Activated CD4-positive, alpha-beta T cell treated with anti-CD3 and anti-CD28 coated beads, Interleukin-2, Interleukin-4, amounts not matched to agents 100 ng/mL and 50 ng/mL, durations not matched to agents 16 hours and 8 hours (primary cell): ENCODE results near the gene PDE6C.
"Not testable (repeated sequence)": the region's sequence is repeated elsewhere in the genome, so short reads cannot be mapped to it uniquely, and the experiment has no call there.

Experiments
- DNase-seq: peaks from one replicate; pipeline ENCODE4 v3.0.0-alpha.2; 2020; ENCODE audit warnings: low spot score

PDE6C gene

DNA sequence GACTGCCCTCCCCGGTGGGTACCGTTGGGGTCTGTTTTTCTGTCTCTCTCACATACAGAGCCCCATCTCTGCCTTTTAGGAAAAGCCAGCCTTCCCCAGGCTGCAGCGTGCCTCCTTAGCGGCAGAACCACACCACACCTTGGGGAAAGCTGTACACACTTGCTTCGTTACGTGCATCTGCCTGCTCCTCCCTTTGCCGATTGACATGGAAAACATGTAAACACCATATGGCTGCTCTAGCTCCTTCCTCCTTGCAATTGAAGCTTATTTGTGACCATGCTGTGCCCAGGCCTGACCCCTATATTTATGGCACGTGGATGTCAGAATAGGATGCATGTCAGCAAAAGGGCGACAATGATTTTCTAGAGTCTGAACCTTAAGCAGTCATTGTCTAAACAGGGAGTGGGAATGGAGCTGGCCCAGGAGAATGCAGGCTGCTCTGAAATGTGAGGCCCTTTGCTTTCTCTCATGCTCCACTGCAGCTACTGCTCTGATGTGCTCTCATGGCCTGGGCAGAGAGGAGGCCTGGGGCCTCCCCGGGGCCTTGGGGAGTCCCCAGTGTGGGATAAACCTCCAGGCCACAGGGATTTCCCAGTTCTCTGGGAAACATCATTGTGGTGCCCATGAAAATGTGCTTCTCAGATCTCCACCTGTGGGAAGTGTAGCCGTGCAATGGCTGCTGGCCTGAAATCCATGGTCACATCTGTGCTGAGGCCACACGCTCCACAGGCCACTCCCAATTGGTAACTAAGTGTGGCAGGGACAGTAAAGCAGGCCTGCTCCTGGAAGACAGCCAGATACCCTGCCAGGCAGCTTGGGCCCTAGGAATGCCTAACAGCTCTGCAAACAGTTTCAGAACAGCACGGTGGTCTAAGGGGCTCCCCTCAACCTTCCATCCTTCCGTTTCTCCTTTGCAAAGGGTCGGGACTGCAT, 18.6 kb downstream of the PDE6C start:
- no peak for DNase-seq

DNA sequence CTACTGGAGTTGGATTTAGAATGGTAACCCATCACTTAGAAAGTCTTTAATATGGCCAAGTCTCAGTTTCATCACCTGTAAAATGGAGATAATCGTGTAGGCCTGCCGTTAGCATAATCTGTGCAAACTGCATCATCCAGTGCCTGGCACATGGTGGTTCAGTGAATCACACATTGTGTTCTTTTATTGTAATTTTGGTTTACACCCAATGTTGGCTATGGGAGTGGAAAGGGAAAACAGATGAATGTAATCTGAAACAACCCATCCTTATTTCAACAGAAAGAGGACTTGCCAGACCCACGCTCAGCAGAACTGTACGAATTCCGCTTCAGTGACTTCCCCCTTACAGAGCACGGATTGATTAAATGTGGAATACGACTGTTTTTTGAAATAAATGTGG, 27.5 kb downstream of the PDE6C start:
- DNase-seq, result no peak

DNA sequence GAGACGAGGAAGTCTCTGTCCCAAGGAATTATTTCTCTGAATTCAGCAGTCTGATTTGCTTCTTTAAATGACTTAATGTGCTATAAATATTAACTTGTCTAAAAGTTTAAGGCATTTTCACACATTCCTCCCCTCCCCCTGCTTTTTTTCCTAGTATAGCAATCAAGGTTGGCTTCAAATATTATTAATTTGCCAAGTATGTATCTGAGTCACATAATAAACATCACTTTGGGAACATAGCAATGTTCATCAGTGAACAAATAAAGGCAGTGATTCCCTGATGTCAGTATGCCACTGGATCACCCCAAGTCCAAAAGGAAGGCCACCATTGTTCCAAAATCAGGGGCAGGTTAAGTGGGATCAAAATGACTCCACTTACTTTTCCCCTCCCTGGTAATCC, 40.5 kb downstream of the PDE6C start:
- DNase-seq, result no peak

DNA sequence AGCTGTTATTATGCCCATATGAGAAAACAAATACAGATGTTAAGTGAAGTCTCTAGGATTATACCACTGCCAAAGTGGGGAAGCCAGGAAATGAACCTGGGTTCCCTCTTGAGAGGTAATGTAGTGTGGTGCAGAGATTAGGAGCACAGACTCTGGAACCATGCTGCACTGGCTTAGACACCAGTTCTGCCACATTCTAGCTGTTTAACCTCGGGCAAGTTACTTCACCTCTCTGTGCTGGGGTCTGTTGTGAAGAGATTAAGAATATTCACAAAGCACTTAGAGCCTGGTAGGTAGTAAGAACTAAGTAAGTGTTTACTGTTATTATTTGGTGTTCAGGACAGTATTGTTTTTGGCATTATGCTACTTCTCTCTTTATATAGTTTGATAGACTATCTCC, 41.9 kb downstream of the PDE6C start:
- no peak for DNase-seq

DNA sequence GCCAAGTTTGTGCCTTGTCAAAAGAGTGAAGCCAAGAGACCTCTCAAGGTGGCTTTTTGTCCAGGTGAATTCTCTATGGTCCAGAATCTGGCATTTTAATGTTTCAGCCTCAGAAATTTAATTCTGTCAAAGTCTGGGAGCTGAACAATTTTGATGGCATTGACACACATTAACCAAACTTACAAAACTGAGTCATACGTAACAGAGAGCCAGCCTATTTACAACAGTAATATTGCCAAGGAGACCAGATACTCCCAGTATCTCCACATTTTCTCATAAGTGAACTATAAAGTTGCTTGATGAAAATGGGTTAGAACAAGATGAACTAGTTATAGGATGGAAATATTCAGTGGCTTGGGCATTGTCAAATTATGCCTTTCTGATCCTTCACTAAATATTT, 43.8 kb downstream of the PDE6C start:
- no peak for DNase-seq

DNA sequence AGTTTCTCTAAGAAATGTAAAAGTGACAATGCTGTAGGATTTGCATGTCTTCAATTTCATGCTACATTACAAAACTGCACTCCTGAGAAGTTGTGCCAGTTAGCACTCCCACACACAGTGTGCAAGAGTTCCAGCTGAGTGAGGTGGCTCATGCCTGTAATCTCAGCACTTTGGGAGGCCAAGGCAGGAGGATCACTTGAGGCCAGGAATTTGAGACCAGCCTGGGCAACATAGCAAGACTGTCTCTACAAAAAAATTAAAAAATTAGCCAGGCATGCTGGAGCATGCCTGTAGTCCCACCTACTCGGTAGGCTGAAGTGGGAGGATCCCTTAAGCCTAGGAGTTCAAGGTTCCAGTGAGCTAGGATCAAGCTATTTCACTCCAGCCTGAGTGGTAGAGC, 45.4 kb downstream of the PDE6C start:
- no peak for DNase-seq

DNA sequence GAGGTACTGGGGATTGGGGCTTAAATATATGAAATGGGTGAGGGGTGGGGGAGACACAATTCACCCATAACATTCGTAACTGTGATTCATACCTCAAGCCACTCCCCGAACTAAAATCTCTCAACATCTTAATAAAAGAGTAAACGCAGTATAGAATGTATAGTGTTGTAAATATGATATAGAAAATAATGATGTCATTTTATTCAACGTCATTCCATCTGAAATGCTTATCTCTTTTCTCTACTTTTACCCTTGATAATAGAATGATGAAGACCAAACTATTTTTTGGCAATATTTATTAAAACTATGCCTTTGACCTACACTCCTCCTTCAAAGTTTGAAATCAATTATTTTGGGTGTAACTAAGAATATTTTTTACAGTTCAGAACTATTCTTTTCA, 53.7 kb downstream of the PDE6C start:
- DNase-seq, result no peak

DNA sequence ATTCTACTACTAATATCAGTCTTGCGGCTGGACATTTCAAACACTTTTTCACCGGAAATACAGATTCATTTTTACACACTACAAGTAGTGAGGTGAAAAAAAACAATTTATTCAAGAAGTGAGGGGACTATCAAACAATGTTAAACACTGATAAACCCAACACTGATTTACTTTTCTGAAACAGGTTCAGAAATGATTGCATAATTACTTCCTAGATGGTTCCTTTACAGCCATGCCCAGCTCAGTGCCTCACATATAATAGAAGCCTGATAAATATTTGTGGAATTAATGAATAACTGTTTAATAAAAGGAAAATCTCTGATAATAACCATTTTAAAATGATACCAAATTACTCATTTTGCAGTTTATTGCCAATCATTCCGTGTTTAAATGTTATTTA, 55.5 kb downstream of the PDE6C start:
- no peak for DNase-seq

DNA sequence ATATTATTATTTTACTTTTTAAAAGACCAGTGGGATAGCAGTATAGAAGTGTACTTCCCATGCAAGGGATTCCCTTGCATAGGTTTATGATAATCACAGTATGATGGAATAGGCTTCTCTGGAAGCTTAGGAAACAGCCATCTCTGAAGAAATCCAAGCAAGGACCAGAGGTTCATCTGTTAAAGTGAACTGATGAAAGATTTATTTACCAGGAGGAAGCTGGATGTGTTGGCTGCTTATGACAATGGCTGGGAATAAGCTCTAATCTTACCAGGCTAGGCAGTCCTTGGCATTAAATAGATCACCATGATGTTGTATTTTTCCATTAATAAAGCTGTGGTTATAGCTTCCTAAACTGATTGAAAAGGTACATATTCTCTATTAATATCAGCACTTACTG, 58.0 kb downstream of the PDE6C start:
- DNase-seq, result no peak

DNA sequence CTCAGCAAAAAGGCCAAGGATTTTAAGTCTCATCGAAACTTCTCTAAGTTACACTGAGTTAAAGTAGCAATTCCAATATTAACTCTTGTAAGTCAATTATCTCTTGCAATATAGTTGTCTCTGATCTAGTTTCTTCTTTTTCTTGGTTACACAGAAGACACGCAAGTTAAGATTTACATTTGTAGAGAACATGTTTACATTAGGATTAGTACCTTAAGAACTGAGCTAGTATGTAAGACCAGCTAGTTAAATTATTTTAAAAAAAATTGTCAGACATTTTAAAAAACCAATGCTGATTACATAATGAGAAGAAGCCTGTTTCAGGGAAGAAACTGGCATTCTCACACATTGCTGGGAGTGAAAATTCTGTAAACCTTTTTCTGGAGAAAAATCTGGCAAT, 58.7 kb downstream of the PDE6C start:
- no peak for DNase-seq

DNA sequence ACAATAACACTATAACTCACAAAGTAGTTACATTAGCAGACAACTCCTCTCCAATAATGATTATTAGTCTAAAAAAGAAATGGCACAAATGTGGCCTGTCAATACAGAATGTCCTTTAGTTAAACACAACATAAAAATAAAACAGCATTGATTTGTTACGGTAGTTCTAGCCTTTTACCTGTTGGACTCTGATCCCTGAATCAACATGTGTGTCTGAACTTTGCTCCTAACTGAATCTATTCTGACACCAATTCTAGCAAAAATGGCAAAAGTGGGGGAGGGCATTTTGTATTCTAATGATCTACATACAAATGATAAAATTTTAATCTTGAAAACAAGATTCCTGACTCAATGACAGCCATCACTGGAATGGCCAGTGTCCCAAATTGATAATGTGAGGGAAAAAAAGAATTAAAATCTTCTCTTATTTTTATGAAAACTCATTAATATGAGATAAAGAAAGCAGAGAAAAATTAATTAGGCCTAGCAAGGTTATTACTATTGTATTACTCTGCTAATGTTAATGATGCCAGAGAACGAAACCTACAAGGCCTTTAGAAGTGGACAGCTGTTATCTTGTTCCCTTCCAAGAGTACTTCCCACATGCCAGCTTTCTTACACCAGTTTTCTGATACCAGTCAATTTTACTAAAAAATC, 59.8 kb downstream of the PDE6C start:
- no peak for DNase-seq

DNA sequence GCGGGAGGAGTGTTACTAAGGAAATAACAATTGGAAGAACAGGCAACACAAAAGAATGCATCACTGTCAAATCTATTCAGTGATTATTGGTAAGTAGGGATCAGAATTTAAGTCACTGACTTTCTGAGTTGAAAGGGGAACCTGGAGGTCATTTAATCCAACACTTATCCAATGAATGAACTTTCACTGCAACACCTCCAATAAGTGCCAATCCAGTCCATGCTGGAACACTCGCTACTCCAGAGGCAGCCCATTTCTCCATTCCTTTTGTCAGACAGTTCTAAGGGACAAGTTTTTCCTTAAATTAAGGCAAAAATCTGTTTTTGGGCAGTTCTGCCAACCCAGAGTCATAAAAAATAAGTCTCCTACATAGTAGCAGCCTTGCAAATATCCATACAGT, 60.6 kb downstream of the PDE6C start:
- no peak for DNase-seq

DNA sequence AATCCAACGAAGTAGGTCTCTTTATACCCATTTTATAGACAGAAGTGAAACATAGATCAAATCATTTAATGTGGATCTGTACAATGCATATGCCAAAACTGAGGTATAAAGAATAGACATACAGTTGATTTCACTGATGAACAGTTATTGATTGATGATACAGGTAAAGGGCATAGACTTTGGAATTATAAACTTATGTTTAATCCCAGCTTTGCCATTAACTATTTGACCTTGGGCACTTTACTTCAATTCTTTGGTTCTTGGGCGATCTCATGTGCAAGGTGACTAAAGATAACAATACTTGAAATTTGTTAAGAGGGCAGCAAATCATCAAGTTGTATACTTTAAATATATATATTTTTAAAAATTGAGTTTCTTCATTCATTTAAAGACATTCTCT, 61.5 kb downstream of the PDE6C start:
- DNase-seq, result no peak

DNA sequence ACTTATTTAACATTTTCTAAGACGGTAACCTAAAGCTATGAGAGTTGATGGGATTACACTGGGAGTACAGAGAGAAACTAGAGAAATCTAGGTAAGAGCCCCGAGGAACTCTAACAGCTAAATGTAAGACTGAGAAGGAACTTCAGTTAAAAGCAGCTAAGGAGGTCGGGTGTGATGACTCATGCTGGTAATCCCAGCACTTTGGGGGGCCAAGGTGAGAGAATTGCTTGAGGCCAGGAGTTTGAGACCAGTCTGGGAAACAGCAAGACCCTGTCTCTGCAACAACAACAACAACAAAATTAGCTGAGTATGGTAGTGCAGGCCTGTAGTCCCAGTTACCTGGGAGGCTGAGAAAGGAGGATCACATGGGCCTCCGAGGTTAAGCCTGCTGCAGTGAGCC, 66.0 kb downstream of the PDE6C start:
- no peak for DNase-seq

DNA sequence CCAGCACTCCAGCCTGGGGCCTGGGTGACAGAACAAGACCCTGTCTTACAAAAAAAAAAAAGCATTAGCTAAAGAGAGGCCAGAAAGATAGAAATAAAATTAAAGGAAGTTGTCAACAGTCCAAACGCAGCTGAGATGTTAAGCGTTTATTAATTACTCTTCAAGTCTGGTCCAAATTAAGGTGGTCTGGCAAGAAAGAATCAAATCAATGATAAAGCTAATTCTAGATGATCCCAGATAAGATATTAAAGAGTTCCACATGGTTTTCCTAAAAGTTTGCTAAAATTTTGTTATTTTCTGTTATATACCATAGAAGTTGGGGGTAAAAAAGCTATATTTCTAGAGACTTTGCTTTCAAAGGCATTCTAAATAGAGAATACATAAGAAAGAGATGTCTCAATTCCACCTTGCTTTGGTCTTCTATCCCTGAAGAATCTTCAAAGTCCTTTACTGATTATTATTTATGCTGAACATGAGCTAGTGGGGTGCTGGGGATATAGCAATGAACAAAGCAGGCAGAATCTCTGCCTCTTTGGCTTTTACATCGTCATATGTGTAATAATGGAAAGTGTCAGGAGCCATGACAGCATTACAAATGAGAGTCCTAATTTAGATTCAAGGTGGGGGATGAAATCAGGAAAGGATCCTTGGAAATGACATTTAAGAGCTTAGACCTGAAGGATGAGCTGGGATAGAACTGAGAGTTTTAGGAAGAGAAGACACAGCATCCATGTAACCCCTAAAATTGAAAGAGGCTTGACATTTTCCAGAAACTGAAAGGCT, 66.7 kb downstream of the PDE6C start:
- no peak for DNase-seq

DNA sequence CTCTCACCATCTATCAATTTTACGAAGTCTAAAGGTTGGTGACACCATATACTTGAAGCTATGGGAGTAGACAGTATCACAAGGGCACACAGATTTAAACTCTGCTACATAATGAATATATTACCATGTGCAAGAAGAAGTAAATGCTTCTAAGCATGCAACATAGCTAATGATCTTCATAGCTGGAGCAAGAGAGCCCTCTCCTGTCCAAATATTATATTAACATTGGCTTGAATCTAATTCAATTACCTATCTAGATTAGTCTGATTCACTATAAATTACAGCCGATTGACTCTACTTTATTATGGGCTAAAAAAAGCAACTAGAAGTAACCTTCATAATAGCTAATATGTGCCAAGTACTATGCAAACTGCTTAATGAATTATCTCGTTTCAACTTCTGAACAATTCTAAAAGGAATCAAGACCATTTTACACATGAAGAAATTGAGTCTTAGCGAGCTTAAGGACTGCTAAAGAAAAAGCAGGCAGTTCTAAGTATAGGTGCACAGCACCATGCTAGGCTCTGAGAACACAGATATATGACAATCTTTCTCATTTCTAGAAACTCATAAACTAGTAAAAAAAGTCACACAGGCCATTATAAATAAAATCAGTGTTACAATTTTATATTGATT, 68.2 kb downstream of the PDE6C start:
- no peak for DNase-seq

DNA sequence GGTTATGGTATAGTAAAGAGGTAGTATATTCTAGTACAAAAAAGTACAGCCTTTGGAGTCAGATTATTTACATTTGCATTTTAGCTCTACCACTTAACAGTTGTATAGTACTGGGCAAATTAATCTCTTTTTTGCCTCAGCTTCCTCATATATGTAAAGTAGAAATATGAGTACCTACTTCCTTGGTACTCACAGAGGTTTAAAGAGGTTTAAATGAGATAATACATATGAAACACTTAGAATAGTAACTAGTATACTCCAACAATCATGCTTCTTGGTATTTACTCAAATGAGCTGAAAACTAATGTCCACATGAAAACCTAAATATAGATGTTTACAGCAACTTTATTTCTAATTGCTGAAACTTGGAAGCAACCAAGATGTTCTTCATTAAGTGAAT, 75.4 kb downstream of the PDE6C start:
- no peak for DNase-seq

DNA sequence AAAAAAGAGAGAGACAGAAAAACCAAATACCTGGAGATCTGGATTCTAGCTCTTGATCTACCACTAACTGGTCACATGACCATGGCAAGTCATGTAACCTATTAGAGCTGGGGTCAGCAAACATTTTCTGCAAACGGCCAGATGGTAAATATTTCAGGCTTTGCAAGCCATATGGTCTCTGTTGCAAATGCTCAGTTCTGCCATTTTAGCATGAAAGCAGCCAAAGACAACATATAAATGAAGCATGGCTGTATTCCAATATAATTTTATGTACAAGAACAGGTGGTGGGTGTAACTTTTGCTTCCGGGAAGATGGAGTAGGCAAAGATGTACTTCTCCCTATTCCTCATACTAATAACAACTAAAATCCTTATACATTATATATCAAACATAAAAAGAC, 83.4 kb downstream of the PDE6C start:
- no peak for DNase-seq

DNA sequence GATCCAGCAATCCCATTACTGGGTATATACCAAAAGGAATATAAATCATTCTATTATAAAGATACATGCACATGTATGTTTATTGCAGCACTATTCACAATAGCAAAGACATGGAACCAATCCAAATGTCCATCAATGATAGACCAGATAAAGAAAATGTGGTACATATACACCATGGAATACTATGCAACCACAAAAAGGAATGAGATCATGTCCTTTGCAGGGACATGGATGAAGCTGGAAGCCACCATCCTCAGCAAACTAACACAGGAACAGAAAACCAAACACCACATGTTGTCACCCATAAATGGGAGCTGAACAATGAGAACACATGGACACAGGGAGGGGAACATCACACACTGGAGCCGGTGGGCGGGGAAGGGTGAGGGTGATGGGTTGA, 84.2 kb downstream of the PDE6C start:
- not testable (repeated sequence) for DNase-seq

DNA sequence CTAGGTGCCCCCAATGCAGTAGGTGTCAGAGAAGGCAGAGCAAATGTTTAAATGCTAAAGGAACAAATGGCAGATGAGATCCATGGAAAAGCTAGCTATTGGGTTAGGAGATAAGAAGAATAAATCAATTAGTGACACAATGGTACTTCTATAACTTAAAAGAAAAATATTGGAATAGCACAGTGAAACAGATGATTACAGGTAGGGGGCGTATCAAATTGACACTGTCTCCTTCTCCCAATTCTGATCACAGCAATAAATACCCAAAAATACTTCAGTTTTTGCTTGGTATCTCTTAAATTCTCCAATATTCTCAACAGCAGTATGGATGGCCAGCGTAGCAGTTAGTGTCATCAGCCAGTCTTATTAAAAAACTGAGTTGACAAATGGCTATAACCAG, 84.9 kb downstream of the PDE6C start:
- no peak for DNase-seq

DNA sequence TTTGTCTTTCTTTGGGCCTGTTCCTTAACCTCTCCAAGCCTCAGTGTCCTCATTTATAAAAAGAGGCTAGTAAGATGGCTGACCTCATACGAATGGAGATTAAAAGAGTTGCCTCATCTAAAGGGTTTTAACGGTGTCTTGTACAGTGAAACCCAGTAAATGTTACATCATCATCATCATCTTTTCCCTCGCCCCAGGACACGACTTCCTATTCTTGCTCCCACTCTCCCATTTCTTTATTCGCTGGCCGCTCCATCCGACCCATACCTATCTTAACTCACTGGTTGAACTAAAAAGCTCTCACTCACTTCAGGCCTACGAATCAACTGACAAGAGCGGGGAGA, 89.5 kb downstream of the PDE6C start:
- DNase-seq, result peak; percentile 12

DNA sequence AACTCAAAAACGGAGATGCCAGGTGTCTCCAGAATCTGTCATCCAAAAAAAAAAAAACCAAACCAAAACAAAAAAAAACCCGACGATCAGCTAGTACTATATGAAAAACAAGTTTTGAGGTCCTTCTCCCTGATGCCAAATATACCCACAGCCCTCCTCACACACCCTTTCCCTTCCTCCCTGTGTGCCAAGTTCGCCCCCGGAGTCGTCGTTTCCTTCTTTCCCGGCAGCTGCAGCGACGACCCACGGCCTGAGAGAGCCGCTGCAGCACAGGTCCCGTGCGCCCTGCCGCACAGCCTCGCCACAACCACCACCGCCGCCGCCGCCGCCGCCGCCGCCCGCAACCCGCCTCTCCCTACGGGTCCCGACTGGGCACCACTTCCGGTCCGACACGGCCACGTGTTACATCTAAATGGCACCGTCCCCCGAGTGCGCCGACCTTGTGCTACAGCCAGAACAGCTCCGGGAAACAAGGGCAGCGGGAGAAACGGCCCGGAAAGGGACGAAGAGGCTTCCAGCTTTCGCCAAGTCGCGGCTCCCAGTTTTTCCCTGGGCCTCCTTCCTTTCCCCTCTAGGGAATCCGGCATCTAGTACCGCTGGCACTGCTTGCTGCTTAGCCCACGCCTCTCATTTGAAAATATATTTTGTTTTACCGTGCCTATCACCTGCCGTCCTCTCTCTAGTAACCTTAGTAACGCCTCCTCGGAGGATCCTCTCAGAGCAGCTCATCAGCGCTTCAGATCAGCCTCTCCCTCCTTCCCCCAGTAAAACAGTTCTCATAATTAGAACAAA, 90.1 kb downstream of the PDE6C start, which contains the start of gene FRA10AC1:
Gene FRA10AC1, minus strand, starts transcription at position 383 of the 792 bp plus-strand sequence. CDS start 2,486 bp downstream, outside the sequence.
- peak; percentile 91 for DNase-seq
